Esophagus squamous epithelium (tissue), 5 donors: ENCODE results near the gene RAMP3. TPM values are rescaled to one million over a fixed set of nuclear protein-coding genes. Genes with fewer than 3 reads are reported as not detected.

Experiments
- DNase-seq: peaks from one replicate; lab custom pipeline; 2025; lab: John Stamatoyannopoulos, UW
- H3K27ac ChIP-seq, 4 donors: fragments of 200-600 bp; sonication (generic); one replicate each; pipeline ENCODE4 v1.5.1; 2016 to 2019; ENCODE audit warnings: mild to moderate bottlenecking in 1 of 4
- H3K27me3 ChIP-seq, 4 donors: fragments of 200-600 bp; sonication (generic); 1 replicate in 3 of 4; 2 replicates in 1 of 4; pipeline versions ENCODE4 v1.5.1 to v1.6.0; 2017 to 2021; ENCODE audit warnings: antibody characterized with exemption in 1 of 4
- H3K36me3 ChIP-seq, 3 donors: fragments of 200-600 bp; sonication (generic); one replicate each; pipeline ENCODE4 v1.5.1; 2016 to 2019
- H3K4me1 ChIP-seq, 3 donors: fragments of 200-600 bp; sonication (generic); one replicate each; pipeline ENCODE4 v1.5.1; 2017 to 2019
- H3K4me3 ChIP-seq, 4 donors: fragments of 200-600 bp; sonication (generic); 1 replicate in 3 of 4; 2 replicates in 1 of 4; pipeline ENCODE4 v1.5.1; 2016 to 2019; ENCODE audit warnings: mild to moderate bottlenecking in 2 of 4, moderate library complexity in 1 of 4
- H3K9me3 ChIP-seq, 3 donors: fragments of 200-600 bp; sonication (generic); one replicate each; pipeline ENCODE4 v1.5.1; 2016 to 2019
- POLR2A ChIP-seq, 4 donors: fragments of 450-650 bp; IDR thresholded peaks; one replicate each; pipeline ENCODE4 v1.6.1; 2017; ENCODE audit warnings: antibody characterized with exemption in 4 of 4, mild to moderate bottlenecking in 4 of 4, moderate library complexity in 3 of 4
- WGBS, 2 donors: methylation state at CpG; one replicate each; pipeline ENCODE4 v1.1.5; 2018; 5-methylcytosine and 5-hydroxymethylcytosine counted together
- intact Hi-C: fragments of 100-400 bp; cut with DNase I; formaldehyde crosslinking; loops from one replicate; pipeline ENCODE4 v1.15.0; 2022
- total RNA-seq, 4 donors: library from RNA; depleted of rRNA; stranded (reverse); fragments of >200 nt; gene quantifications; one replicate each; pipeline ENCODE4 v1.1.0, GENCODE V29; 2016
- TF ChIP-seq, protein P1 (sequence below), 6 experiments: fragments of 450-650 bp in 4 of 6; fragments of 200-600 bp in 2 of 6; sonication (generic) in 2 of 6; IDR thresholded peaks; one replicate each; pipeline ENCODE4 v1.5.1; 2016 to 2019; ENCODE audit warnings: antibody characterized with exemption in 6 of 6, mild to moderate bottlenecking in 4 of 6, moderate library complexity in 4 of 6
- donor health status: DM: yes; HTN: yes; CAD: no.

The RAMP3 gene
- total RNA-seq, 4 donors from 2014 or later = 7.1 to 35.9 (median 13.2) TPM

DNA sequence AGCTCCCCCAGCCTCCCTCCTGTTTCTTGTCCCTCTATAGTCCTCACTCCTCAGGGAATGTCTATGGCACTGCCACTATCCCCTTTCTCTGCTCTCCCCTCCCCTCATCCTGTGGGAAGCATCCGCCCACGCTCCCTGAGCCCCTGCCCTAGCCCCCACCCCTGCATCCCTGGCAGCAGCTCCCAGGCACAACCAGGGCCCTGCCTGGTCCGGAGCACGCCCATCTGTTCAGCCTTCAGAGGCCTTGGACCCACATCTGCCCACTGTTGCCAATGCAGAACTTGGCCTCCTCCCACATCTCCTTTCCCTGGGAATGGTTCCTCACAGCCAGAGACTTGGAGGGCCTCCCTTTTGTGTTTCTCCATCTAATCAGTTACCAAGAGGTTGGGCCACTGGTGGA is 25.7 kb upstream of the RAMP3 start:
- Histone ChIP-seq H3K27me3 (peaks cover 0 to 8% (median 0%) of the 10 kb centered on the region in 4 donors), H3K27ac (no peak overlapping the region), H3K4me3 (no peak overlapping the region), H3K9me3 (no peaks in the 10 kb centered on the region), H3K36me3 (no peaks in the 10 kb centered on the region), H3K4me1 (no peaks in the 10 kb centered on the region)
- TF ChIP-seq POLR2A (IDR thresholded peaks at IDR 0.05) = no peak
- intact Hi-C loops = loop anchor here (10.0 kb wide), 2 partner anchors 167 to 277 kb away; no protein-coding TSS in a partner anchor
- no peak for DNase-seq
- WGBS, 2 donors = 46 to 65% methylated on average over 4 of the region's 4 CpGs

DNA sequence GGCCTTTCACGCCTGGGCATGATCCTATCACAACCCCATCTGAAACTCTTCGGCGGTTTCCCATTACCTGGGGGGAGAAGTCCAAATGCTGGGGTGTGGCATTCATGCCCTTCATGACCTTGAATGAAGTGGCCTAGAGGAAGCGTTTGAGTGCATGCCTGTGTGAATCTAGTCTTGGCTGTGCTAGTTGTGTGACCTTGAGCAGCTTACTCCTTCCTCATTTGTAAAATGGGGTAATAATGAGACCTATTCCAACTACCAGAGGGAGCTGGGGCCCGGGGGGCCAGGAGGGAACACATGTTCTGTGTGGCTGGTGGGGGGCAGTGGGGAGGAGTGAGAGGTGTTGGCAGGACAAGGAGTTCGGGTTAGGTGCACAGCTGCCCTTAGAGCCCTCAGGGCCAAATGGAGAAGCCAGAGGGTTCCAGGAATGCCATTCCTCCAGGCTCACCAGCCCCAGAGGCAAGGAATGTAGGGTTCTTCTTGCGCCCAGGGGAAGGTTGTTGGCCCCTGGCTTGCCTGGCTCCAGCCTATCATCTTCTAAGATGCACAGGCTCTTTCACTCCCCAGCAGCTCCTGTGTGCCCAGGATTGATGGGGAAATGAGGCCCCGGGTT is 24.8 kb upstream of the RAMP3 start:
- intact Hi-C loops = loop anchor here (10.0 kb wide), 2 partner anchors 168 to 278 kb away; no protein-coding TSS in a partner anchor
- WGBS, 2 donors = 71 to 78% methylated on average over 7 of the region's 8 CpGs

DNA sequence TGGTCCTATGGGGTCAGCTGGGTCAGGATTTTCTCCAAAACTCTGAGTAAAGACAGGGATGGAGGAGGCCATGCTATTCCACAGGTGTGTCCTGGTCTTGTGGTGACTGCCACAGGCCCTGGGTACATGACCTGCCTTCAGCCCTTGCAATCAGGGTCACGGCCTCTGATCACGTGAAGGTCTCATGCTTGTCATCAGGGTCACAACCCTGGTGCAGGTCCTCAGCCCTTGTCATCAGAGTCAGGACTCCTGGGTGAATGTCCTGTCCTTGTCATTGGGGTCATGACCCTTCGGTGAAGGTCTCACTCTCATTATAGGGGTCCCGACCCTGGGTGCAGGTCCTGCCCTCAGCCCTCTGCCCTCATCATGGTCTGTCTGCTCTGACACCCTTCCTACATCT is 24.2 kb upstream of the RAMP3 start:
- WGBS, 2 donors = 91 to 94% methylated on average over 3 to 4 of the region's 4 CpGs
- no peaks in the 10 kb centered on the region for H3K9me3 ChIP-seq
- H3K4me1 ChIP-seq = no peaks in the 10 kb centered on the region
- H3K4me3 ChIP-seq = no peak overlapping the region
- H3K36me3 ChIP-seq = no peaks in the 10 kb centered on the region
- H3K27ac ChIP-seq = no peak overlapping the region
- no peak for TF ChIP-seq POLR2A (IDR thresholded peaks at IDR 0.05)
- TF ChIP-seq, protein P1, sequence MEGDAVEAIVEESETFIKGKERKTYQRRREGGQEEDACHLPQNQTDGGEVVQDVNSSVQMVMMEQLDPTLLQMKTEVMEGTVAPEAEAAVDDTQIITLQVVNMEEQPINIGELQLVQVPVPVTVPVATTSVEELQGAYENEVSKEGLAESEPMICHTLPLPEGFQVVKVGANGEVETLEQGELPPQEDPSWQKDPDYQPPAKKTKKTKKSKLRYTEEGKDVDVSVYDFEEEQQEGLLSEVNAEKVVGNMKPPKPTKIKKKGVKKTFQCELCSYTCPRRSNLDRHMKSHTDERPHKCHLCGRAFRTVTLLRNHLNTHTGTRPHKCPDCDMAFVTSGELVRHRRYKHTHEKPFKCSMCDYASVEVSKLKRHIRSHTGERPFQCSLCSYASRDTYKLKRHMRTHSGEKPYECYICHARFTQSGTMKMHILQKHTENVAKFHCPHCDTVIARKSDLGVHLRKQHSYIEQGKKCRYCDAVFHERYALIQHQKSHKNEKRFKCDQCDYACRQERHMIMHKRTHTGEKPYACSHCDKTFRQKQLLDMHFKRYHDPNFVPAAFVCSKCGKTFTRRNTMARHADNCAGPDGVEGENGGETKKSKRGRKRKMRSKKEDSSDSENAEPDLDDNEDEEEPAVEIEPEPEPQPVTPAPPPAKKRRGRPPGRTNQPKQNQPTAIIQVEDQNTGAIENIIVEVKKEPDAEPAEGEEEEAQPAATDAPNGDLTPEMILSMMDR (IDR thresholded peaks at IDR 0.05) = no peak
- intact Hi-C loops = loop anchor here (10.0 kb wide), 2 partner anchors 169 to 279 kb away; no protein-coding TSS in a partner anchor
- no peak for DNase-seq
- H3K27me3 ChIP-seq = peaks cover 0 to 8% (median 0%) of the 10 kb centered on the region in 4 donors

More for the DNA sequence above, 24.8 kb upstream of the RAMP3 start:
- no peak for DNase-seq
- TF ChIP-seq, protein P1 (IDR thresholded peaks at IDR 0.05) = no peak
- no peak for TF ChIP-seq POLR2A (IDR thresholded peaks at IDR 0.05)
- Histone ChIP-seq H3K27ac (no peak overlapping the region), H3K9me3 (no peaks in the 10 kb centered on the region), H3K4me1 (no peaks in the 10 kb centered on the region), H3K27me3 (peaks cover 0 to 8% (median 0%) of the 10 kb centered on the region in 4 donors), H3K4me3 (no peak overlapping the region), H3K36me3 (no peaks in the 10 kb centered on the region)

DNA sequence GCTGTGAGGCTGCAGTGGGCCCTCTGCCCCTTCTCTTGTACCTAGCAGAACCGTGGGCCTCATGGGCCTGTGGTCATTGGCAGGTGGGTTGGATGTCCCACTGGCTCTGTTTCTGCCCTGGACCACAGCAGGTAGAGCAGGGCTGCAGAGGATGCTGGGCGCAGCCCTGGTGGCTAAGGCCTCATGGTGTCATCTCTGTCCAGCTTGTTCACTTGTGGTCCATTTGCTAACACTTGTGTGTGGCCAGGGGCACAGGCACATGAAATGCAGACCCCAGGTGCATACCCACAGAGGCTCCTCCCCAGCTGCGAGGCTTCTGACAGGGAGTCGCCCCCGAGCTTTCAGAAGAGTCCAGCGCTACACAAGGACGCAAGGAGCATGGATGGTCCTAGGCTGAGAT is 23.7 kb upstream of the RAMP3 start:
- Histone ChIP-seq H3K27me3 (peaks cover 0 to 8% (median 0%) of the 10 kb centered on the region in 4 donors), H3K27ac (no peak overlapping the region), H3K36me3 (no peaks in the 10 kb centered on the region), H3K9me3 (no peaks in the 10 kb centered on the region), H3K4me3 (no peak overlapping the region), H3K4me1 (no peaks in the 10 kb centered on the region)
- WGBS, 2 donors = 40 to 62% methylated on average over 1 to 3 of the region's 7 CpGs
- no peak for TF ChIP-seq POLR2A (IDR thresholded peaks at IDR 0.05)
- TF ChIP-seq, protein P1 (IDR thresholded peaks at IDR 0.05) = no peak
- no peak for DNase-seq
- intact Hi-C loops = loop anchor here (10.0 kb wide), 2 partner anchors 169 to 279 kb away; no protein-coding TSS in a partner anchor

DNA sequence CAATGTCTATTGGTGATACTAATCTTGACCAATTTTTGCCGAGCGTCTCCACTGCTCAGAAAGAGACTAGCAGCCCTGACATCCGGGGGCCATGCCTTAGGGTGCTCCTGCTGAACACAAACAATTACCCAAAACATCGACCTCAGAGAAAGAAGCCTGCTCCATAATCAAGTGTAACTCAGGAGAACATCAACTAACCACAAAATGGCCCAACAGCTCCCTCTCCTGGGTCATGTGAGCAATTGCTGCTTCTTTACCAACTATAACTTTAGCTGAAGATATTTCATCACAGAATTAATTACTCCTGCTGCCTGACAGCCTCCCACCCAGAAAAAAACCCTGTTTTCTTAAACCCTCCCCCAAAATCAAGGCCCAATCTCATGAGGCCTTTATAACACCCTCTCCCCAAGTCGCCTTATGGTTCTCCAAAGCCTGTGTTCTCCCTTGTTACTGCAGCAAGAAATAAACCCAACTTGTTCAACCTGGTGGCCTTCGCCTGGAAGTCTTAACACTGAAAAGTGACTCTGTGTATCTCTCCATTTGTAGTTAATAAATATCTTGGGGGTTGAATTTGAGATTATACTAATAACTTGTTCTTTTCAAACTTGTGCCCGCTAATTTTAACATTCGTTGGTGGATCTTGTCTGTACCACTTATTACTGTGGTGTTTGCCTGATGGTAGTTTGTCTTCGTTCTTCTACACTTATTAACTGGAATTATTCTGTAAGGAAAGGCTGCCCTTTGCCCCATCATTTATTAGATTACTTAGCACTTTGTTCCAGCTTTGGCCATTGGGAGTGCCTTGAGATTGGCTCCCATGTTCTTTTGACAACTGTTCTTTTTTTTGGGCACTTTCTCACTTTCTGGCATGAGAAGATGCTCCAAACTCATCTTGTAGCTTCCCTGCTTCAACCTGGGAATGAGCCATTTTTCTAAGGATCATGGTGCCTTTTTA is 21.2 kb upstream of the RAMP3 start:
- DNase-seq = no peak
- TF ChIP-seq, protein P1 (IDR thresholded peaks at IDR 0.05) = peak; percentile 80 to 91 (median 84)
- no peak for TF ChIP-seq POLR2A (IDR thresholded peaks at IDR 0.05)
- H3K36me3 ChIP-seq = no peaks in the 10 kb centered on the region
- H3K27me3 ChIP-seq = peaks cover 0 to 8% (median 0%) of the 10 kb centered on the region in 4 donors
- H3K9me3 ChIP-seq = no peaks in the 10 kb centered on the region
- 37 to 53% methylated on average over 8 to 9 of the region's 9 CpGs for WGBS, 2 donors
- intact Hi-C loops = loop anchor here (10.0 kb wide), 2 partner anchors 172 to 282 kb away; no protein-coding TSS in a partner anchor
- no peaks in the 10 kb centered on the region for H3K4me1 ChIP-seq
- no peak overlapping the region for H3K27ac ChIP-seq
- no peak overlapping the region for H3K4me3 ChIP-seq
